Loucy (cell line): ENCODE measurements around the gene CCDC60.

Source experiments
- H2AFZ ChIP-seq: fragments of 200-600 bp; sonication (generic); 2 replicates; pipeline ENCODE4 v1.6.0; 2016; ENCODE audit warnings: antibody characterized with exemption, mild to moderate bottlenecking, low read length, moderate library complexity
- H3F3A ChIP-seq: fragments of 200-600 bp; 2 replicates; pipeline ENCODE4 v1.6.0; 2016; ENCODE audit warnings: antibody characterized with exemption, low read depth, mild to moderate bottlenecking
- H3K27me3 ChIP-seq: fragments of 200-600 bp; sonication (generic); 2 replicates; pipeline ENCODE4 v1.6.1; 2014; ENCODE audit warnings: low read length, mild to moderate bottlenecking; ENCODE audit not compliant: insufficient read depth, poor library complexity, severe bottlenecking
- H3K36me3 ChIP-seq: fragments of 200-600 bp; sonication (generic); 2 replicates; pipeline ENCODE4 v1.6.1; 2016; ENCODE audit warnings: low read length; ENCODE audit not compliant: insufficient read depth
- H3K4me1 ChIP-seq: fragments of 200-600 bp; sonication (generic); 2 replicates; pipeline ENCODE4 v1.5.1; 2014; ENCODE audit warnings: low read length, mild to moderate bottlenecking; ENCODE audit not compliant: insufficient read depth, poor library complexity, severe bottlenecking
- H3K4me2 ChIP-seq: fragments of 200-600 bp; sonication (generic); 2 replicates; pipeline ENCODE4 v1.6.0; 2014; ENCODE audit warnings: antibody characterized with exemption, low read length, low read depth, mild to moderate bottlenecking; ENCODE audit not compliant: poor library complexity, severe bottlenecking
- H3K4me3 ChIP-seq: fragments of 200-600 bp; sonication (generic); 2 replicates; pipeline ENCODE4 v1.5.1; 2014; ENCODE audit warnings: low read length, mild to moderate bottlenecking, mixed read lengths; ENCODE audit not compliant: poor library complexity, severe bottlenecking
- H3K79me2 ChIP-seq: fragments of 200-600 bp; sonication (generic); 2 replicates; pipeline ENCODE4 v1.6.1; 2014; ENCODE audit warnings: low read length; ENCODE audit not compliant: insufficient read depth
- H3K9ac ChIP-seq: fragments of 200-600 bp; sonication (generic); 2 replicates; pipeline ENCODE4 v1.6.0; 2014; ENCODE audit warnings: mild to moderate bottlenecking, low read depth, low read length, moderate library complexity; ENCODE audit not compliant: poor library complexity, severe bottlenecking
- H3K9me2 ChIP-seq: fragments of 200-600 bp; sonication (generic); replicated peaks from 2 replicates; pipeline ENCODE4 v1.6.1; 2016; ENCODE audit warnings: low read depth, low read length, mixed read lengths
- H3K9me3 ChIP-seq: fragments of 200-600 bp; sonication (generic); 2 replicates; pipeline ENCODE4 v1.6.1; 2014; ENCODE audit warnings: mild to moderate bottlenecking, antibody characterized with exemption, low read length, low read depth; ENCODE audit not compliant: insufficient read depth
- H4K20me1 ChIP-seq: fragments of 200-600 bp; sonication (generic); 2 replicates; pipeline ENCODE4 v1.6.0; 2014; ENCODE audit warnings: antibody characterized with exemption, low read length, mild to moderate bottlenecking; ENCODE audit not compliant: insufficient read depth, poor library complexity, severe bottlenecking
- EZH2phosphoT487 ChIP-seq: fragments of 200-600 bp; IDR thresholded peaks from 2 replicates; pipeline ENCODE4 v1.6.1; 2018; ENCODE audit warnings: antibody characterized with exemption, mild to moderate bottlenecking, moderate library complexity, borderline replicate concordance
- TF ChIP-seq, protein P1 (sequence below): fragments of 200-600 bp; sonication (generic); conservative IDR thresholded peaks from 2 replicates; pipeline ENCODE4 v1.5.1; 2014; ENCODE audit warnings: mild to moderate bottlenecking, antibody characterized with exemption, low read length

Gene CCDC60

GRCh38 chr12:119479121-119479561, 144.6 kb downstream of the CCDC60 start:
- H2AFZ ChIP-seq: no peak overlapping the region
- H3K36me3 ChIP-seq: no peaks in the 10 kb centered on the region
- H3K9ac ChIP-seq: no peak overlapping the region
- H3K4me1 ChIP-seq: no peaks in the 10 kb centered on the region
- H3F3A ChIP-seq: no peaks in the 10 kb centered on the region
- H3K79me2 ChIP-seq: no peaks in the 10 kb centered on the region
- no peaks in the 10 kb centered on the region for H4K20me1 ChIP-seq
- no peaks in the 10 kb centered on the region for H3K27me3 ChIP-seq
- no peak overlapping the region for H3K4me3 ChIP-seq
- H3K4me2 ChIP-seq: no peak overlapping the region
- TF ChIP-seq, protein P1, sequence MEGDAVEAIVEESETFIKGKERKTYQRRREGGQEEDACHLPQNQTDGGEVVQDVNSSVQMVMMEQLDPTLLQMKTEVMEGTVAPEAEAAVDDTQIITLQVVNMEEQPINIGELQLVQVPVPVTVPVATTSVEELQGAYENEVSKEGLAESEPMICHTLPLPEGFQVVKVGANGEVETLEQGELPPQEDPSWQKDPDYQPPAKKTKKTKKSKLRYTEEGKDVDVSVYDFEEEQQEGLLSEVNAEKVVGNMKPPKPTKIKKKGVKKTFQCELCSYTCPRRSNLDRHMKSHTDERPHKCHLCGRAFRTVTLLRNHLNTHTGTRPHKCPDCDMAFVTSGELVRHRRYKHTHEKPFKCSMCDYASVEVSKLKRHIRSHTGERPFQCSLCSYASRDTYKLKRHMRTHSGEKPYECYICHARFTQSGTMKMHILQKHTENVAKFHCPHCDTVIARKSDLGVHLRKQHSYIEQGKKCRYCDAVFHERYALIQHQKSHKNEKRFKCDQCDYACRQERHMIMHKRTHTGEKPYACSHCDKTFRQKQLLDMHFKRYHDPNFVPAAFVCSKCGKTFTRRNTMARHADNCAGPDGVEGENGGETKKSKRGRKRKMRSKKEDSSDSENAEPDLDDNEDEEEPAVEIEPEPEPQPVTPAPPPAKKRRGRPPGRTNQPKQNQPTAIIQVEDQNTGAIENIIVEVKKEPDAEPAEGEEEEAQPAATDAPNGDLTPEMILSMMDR: no peak
- no peak for TF ChIP-seq EZH2phosphoT487
- no peaks in the 10 kb centered on the region; the same call in 1 of the 2 replicates for H3K9me3 ChIP-seq
- H3K9me2 ChIP-seq: no peaks in the 10 kb centered on the region

GRCh38 chr12:119480551-119480950, 146.0 kb downstream of the CCDC60 start:
- no peaks in the 10 kb centered on the region for H3F3A ChIP-seq
- no peak overlapping the region for H3K4me2 ChIP-seq
- no peaks in the 10 kb centered on the region for H3K27me3 ChIP-seq
- TF ChIP-seq, protein P1: no peak
- no peak for TF ChIP-seq EZH2phosphoT487
- no peaks in the 10 kb centered on the region; the same call in 1 of the 2 replicates for H3K9me3 ChIP-seq
- no peak overlapping the region for H3K9ac ChIP-seq
- no peaks in the 10 kb centered on the region for H3K9me2 ChIP-seq
- H3K79me2 ChIP-seq: no peaks in the 10 kb centered on the region
- H3K36me3 ChIP-seq: no peaks in the 10 kb centered on the region
- no peak overlapping the region for H2AFZ ChIP-seq
- H3K4me1 ChIP-seq: no peaks in the 10 kb centered on the region
- H3K4me3 ChIP-seq: no peak overlapping the region
- no peaks in the 10 kb centered on the region for H4K20me1 ChIP-seq

DNA sequence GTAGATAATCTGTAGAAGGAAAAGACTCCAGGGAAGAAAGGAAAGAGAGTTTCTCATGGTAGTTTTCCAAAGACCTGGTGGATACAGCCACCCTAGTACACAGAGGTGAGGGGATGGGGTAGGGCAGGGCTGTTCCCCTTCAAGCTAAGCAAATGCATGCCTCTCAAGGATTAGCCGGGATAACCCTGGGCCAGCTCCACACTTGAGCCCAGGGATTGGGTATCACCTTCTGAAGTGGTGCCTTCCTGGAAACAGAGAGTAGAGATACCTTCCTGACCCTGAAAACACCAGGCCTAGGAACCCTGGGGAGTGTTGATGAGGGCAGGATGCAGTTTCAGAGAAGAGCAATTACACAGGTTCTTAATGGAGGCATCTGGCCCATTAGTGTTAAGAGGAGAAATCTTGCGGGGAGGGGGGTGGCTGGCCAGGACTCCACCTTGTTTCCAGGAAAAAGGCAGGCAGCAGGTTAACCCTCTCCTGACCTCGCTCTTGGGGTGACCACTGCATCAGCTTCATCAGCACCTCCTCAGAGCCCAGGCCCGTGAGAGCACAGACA, 152.1 kb downstream of the CCDC60 start:
- Histone ChIP-seq H3K79me2 (no peaks in the 10 kb centered on the region), H3K4me1 (no peaks in the 10 kb centered on the region), H3K4me3 (no peak overlapping the region), H3K9me2 (no peaks in the 10 kb centered on the region), H3K36me3 (no peaks in the 10 kb centered on the region), H3K9ac (no peak overlapping the region), H3K9me3 (no peaks in the 10 kb centered on the region; the same call in 1 of the 2 replicates), H3F3A (no peaks in the 10 kb centered on the region), H4K20me1 (no peaks in the 10 kb centered on the region), H3K27me3 (no peaks in the 10 kb centered on the region), H3K4me2 (no peak overlapping the region), H2AFZ (no peak overlapping the region)
- TF ChIP-seq EZH2phosphoT487: no peak
- TF ChIP-seq, protein P1: no peak
